WTC11 (cell line): ENCODE data around the gene RPL21. TPM values are rescaled to one million over a fixed set of nuclear protein-coding genes. Genes with fewer than 3 reads are reported as not detected.

Experiments used
- ATAC-seq: fragments of 200-7000 bp; cut with Tn5 transposase; 2 replicates; pipeline ENCODE4 v1.10.0; 2021; ENCODE audit warnings: mild to moderate bottlenecking, moderate library complexity
- CTCF ChIA-PET: fragments of 300-600 bp; sonication (Branson Sonifier 250); formaldehyde crosslinking; loops from one replicate; lab custom pipeline; 2021; ENCODE audit warnings: antibody characterized with exemption; lab: Charles Lee
- POLR2A ChIA-PET: fragments of 350-600 bp; sonication (Branson Sonifier 250); formaldehyde crosslinking; loops from one replicate; lab custom pipeline; 2021; ENCODE audit warnings: antibody characterized with exemption; lab: Charles Lee
- DNase-seq: peaks from one replicate; pipeline ENCODE4 v3.0.0; 2021; ENCODE audit warnings: low spot score
- H3K27ac Mint-ChIP-seq: 2 replicates; pipeline ENCODE4 v1.8.0; 2021; ENCODE audit warnings: mixed read lengths
- H3K27me3 Mint-ChIP-seq: 2 replicates; pipeline ENCODE4 v1.8.0; 2021; ENCODE audit warnings: low read depth, mild to moderate bottlenecking, moderate library complexity, mixed read lengths
- H3K36me3 Mint-ChIP-seq: 2 replicates; pipeline ENCODE4 v1.8.0; 2021; ENCODE audit warnings: mixed read lengths
- H3K4me1 Mint-ChIP-seq: 2 replicates; pipeline ENCODE4 v1.8.0; 2022; ENCODE audit warnings: mixed read lengths
- H3K4me3 Mint-ChIP-seq: 2 replicates; pipeline ENCODE4 v1.8.0; 2021; ENCODE audit warnings: mild to moderate bottlenecking, moderate library complexity, mixed read lengths
- H3K9me3 Mint-ChIP-seq: 2 replicates; pipeline ENCODE4 v1.8.0; 2021; ENCODE audit warnings: mixed read lengths
- ATF1 ChIP-seq: sonication (generic); formaldehyde crosslinking; IDR thresholded peaks from 2 replicates; pipeline ENCODE4 v1.8.1; 2023; ENCODE audit warnings: mild to moderate bottlenecking, moderate library complexity, missing genetic modification reagents
- ATF3 ChIP-seq: sonication (generic); formaldehyde crosslinking; conservative IDR thresholded peaks from 2 replicates; pipeline ENCODE4 v1.8.1; 2022; ENCODE audit warnings: mild to moderate bottlenecking, missing genetic modification reagents
- CBFB ChIP-seq: sonication (generic); formaldehyde crosslinking; IDR thresholded peaks from 2 replicates; pipeline ENCODE4 v1.8.1; 2022; ENCODE audit warnings: mild to moderate bottlenecking, low read depth, missing genetic modification reagents
- CREM ChIP-seq: sonication (generic); formaldehyde crosslinking; IDR thresholded peaks from 2 replicates; pipeline ENCODE4 v1.8.1; 2022; ENCODE audit warnings: mild to moderate bottlenecking, missing genetic modification reagents, moderate library complexity
- E2F4 ChIP-seq: sonication (generic); formaldehyde crosslinking; IDR thresholded peaks from 2 replicates; pipeline ENCODE4 v1.8.1; 2022; ENCODE audit warnings: low read depth, mild to moderate bottlenecking, moderate library complexity, missing genetic modification reagents, borderline replicate concordance
- ELF4 ChIP-seq: sonication (generic); formaldehyde crosslinking; IDR thresholded peaks from 2 replicates; pipeline ENCODE4 v1.8.1; 2022; ENCODE audit warnings: low read depth, mild to moderate bottlenecking, moderate library complexity, missing genetic modification reagents
- EMX1 ChIP-seq: fragments of 250-450 bp; sonication (Bioruptor Pico); IDR thresholded peaks from 2 replicates; pipeline ENCODE4 v1.8.0; 2021; ENCODE audit warnings: mild to moderate bottlenecking
- ESRRA ChIP-seq: sonication (generic); formaldehyde crosslinking; IDR thresholded peaks from 2 replicates; pipeline ENCODE4 v1.8.1; 2022; ENCODE audit warnings: mild to moderate bottlenecking, missing genetic modification reagents, borderline replicate concordance
- FOXK1 ChIP-seq: sonication (generic); formaldehyde crosslinking; IDR thresholded peaks from 2 replicates; pipeline ENCODE4 v1.8.0; 2022; ENCODE audit warnings: mild to moderate bottlenecking, moderate library complexity, missing genetic modification reagents
- GRHL2 ChIP-seq: fragments of 250-450 bp; sonication (Bioruptor Pico); IDR thresholded peaks from 2 replicates; pipeline ENCODE4 v1.8.0; 2022; ENCODE audit warnings: mild to moderate bottlenecking, moderate library complexity; ENCODE audit not compliant: insufficient replicate concordance, severe bottlenecking
- HMGA2 ChIP-seq: fragments of 250-450 bp; sonication (Bioruptor Pico); IDR thresholded peaks from 2 replicates; pipeline ENCODE4 v1.4.0; 2021; ENCODE audit warnings: mild to moderate bottlenecking, moderate library complexity
- HMGXB4 ChIP-seq: sonication (generic); formaldehyde crosslinking; IDR thresholded peaks from 2 replicates; pipeline ENCODE4 v1.8.1; 2023; ENCODE audit warnings: mild to moderate bottlenecking, moderate library complexity, missing genetic modification reagents
- IRF2 ChIP-seq: sonication (generic); formaldehyde crosslinking; IDR thresholded peaks from 2 replicates; pipeline ENCODE4 v1.8.0; 2022; ENCODE audit warnings: low read depth, missing genetic modification reagents, borderline replicate concordance
- JUN ChIP-seq: sonication (generic); formaldehyde crosslinking; IDR thresholded peaks from 2 replicates; pipeline ENCODE4 v1.8.0; 2023; ENCODE audit warnings: mild to moderate bottlenecking, missing genetic modification reagents
- MXD4 ChIP-seq: fragments of 250-450 bp; sonication (Bioruptor Pico); IDR thresholded peaks from 2 replicates; pipeline ENCODE4 v1.8.0; 2021; ENCODE audit warnings: mild to moderate bottlenecking, moderate library complexity, borderline replicate concordance
- NR1H2 ChIP-seq: sonication (generic); formaldehyde crosslinking; IDR thresholded peaks from 2 replicates; pipeline ENCODE4 v1.9.0; 2021; ENCODE audit warnings: mild to moderate bottlenecking, moderate library complexity, missing genetic modification reagents
- PREB ChIP-seq: sonication (generic); formaldehyde crosslinking; IDR thresholded peaks from 2 replicates; pipeline ENCODE4 v1.8.1; 2022; ENCODE audit warnings: mild to moderate bottlenecking, missing genetic modification reagents, moderate library complexity, borderline replicate concordance
- SOX15 ChIP-seq: fragments of 250-450 bp; sonication (Bioruptor Pico); IDR thresholded peaks from 2 replicates; pipeline ENCODE4 v1.9.0; 2021; ENCODE audit warnings: mild to moderate bottlenecking
- SP1 ChIP-seq: sonication (generic); formaldehyde crosslinking; conservative IDR thresholded peaks from 2 replicates; pipeline ENCODE4 v1.8.1; 2022; ENCODE audit warnings: missing genetic modification reagents
- ZBTB43 ChIP-seq: sonication (generic); formaldehyde crosslinking; IDR thresholded peaks from 2 replicates; pipeline ENCODE4 v1.8.1; 2023; ENCODE audit warnings: mild to moderate bottlenecking, missing genetic modification reagents
- ZNF138 ChIP-seq: sonication (generic); formaldehyde crosslinking; conservative IDR thresholded peaks from 2 replicates; pipeline ENCODE4 v1.8.1; 2022; ENCODE audit warnings: mild to moderate bottlenecking, moderate library complexity, missing genetic modification reagents
- ZNF232 ChIP-seq: sonication (generic); formaldehyde crosslinking; IDR thresholded peaks from 2 replicates; pipeline ENCODE4 v1.8.0; 2022; ENCODE audit warnings: mild to moderate bottlenecking, missing genetic modification reagents
- ZNF423 ChIP-seq: fragments of 250-450 bp; sonication (Bioruptor Pico); IDR thresholded peaks from 2 replicates; pipeline ENCODE4 v2.1.2; 2022; ENCODE audit warnings: mild to moderate bottlenecking, moderate library complexity
- ZNF512 ChIP-seq: sonication (generic); formaldehyde crosslinking; IDR thresholded peaks from 2 replicates; pipeline ENCODE4 v1.8.1; 2022; ENCODE audit warnings: missing genetic modification reagents, borderline replicate concordance
- ZNF671 ChIP-seq: fragments of 250-450 bp; sonication (Bioruptor Pico); IDR thresholded peaks from 2 replicates; pipeline ENCODE4 v1.8.0; 2021; ENCODE audit warnings: mild to moderate bottlenecking
- ZSCAN18 ChIP-seq: fragments of 250-450 bp; sonication (Bioruptor Pico); IDR thresholded peaks from 2 replicates; pipeline ENCODE4 v2.1.2; 2022; ENCODE audit warnings: mild to moderate bottlenecking, moderate library complexity
- total RNA-seq: library from RNA; stranded (reverse); gene quantifications from 3 replicates; pipeline ENCODE4 v1.2.3, GENCODE V29; 2021

RPL21 gene
- total RNA-seq, 1 experiment from 2014 or later, result 1,082 TPM

GRCh38 chr13:27295096-27295495, 43.7 kb downstream of the RPL21 start:
- no peak overlapping the region for H3K27ac Mint-ChIP-seq
- H3K36me3 Mint-ChIP-seq, result no peaks in the 10 kb centered on the region
- no peaks in the 10 kb centered on the region for H3K27me3 Mint-ChIP-seq
- no peak for TF ChIP-seq FOXK1 (CRISPR knock-in tag)
- no peak for TF ChIP-seq ESRRA (CRISPR knock-in tag)
- TF ChIP-seq ZNF232, result no peak
- TF ChIP-seq CBFB, result no peak
- TF ChIP-seq SP1 (CRISPR knock-in tag), result no peak
- no peak for TF ChIP-seq MXD4 (CRISPR knock-in tag)
- TF ChIP-seq E2F4 (CRISPR knock-in tag), result no peak
- no peak for TF ChIP-seq ZNF138
- no peak for TF ChIP-seq SOX15 (CRISPR knock-in tag)
- no peak for TF ChIP-seq NR1H2 (CRISPR knock-in tag)
- TF ChIP-seq CREM (CRISPR knock-in tag), result no peak
- no peak for TF ChIP-seq IRF2 (CRISPR knock-in tag)
- no peak for DNase-seq
- ChIA-PET POLR2A (no interaction called here), CTCF (no interaction called here)
- H3K9me3 Mint-ChIP-seq, result 0 out of 2 replicates have a peak, but pooled peaks cover 3% of the 10 kb centered on the region
- H3K4me1 Mint-ChIP-seq, result peaks cover 3% of the 10 kb centered on the region
- ATAC-seq, result no peak
- H3K4me3 Mint-ChIP-seq, result no peak overlapping the region

- CTCF ChIA-PET, result no interaction called here
- peaks cover 3% of the 10 kb centered on the region for H3K4me1 Mint-ChIP-seq
- no peaks in the 10 kb centered on the region for H3K9me3 Mint-ChIP-seq
- DNase-seq (no peak), ATAC-seq (no peak)
- H3K36me3 Mint-ChIP-seq, result no peaks in the 10 kb centered on the region
- no peak overlapping the region for H3K4me3 Mint-ChIP-seq
- no peaks in the 10 kb centered on the region for H3K27me3 Mint-ChIP-seq
- H3K27ac Mint-ChIP-seq, result no peak overlapping the region
- TF ChIP-seq ZNF512 (no peak), ZBTB43 (no peak), ZNF671 (CRISPR knock-in tag) (no peak), PREB (CRISPR knock-in tag) (no peak), GRHL2 (no peak), ZSCAN18 (no peak), ELF4 (CRISPR knock-in tag) (no peak), HMGXB4 (CRISPR knock-in tag) (no peak), JUN (CRISPR knock-in tag) (no peak), HMGA2 (CRISPR knock-in tag) (no peak), ZNF423 (CRISPR knock-in tag) (no peak), ATF3 (CRISPR knock-in tag) (no peak), ATF1 (no peak), EMX1 (CRISPR knock-in tag) (no peak)
- TF ChIP-seq, all 79 proteins: peak for 0
- POLR2A ChIA-PET, result no interaction called here
Measured at GRCh38 chr13:27295660-27296059, 44.3 kb downstream of the RPL21 start.
